Retina (tissue), 1 donor: ENCODE data around the gene OPCML.

ENCODE experiments used
- DNase-seq: peaks from one replicate; pipeline ENCODE4 v3.0.0-alpha.2; 2016

The OPCML gene

GRCh38 chr11:133350045-133350444 lies 182.3 kb downstream of the OPCML start:
- no peak for DNase-seq

GRCh38 chr11:133347988-133348387 lies 184.3 kb downstream of the OPCML start:
- DNase-seq: no peak

GRCh38 chr11:133346137-133346536 lies 186.2 kb downstream of the OPCML start:
- DNase-seq: no peak

- DNase-seq: no peak
Observed at GRCh38 chr11:133343951-133344350, 188.3 kb downstream of the OPCML start.

GRCh38 chr11:133339495-133340140 lies 192.7 kb downstream of the OPCML start:
- DNase-seq: no peak

- no peak for DNase-seq
Observed at GRCh38 chr11:133338588-133338987, 193.7 kb downstream of the OPCML start.

GRCh38 chr11:133337951-133338418 lies 194.3 kb downstream of the OPCML start:
- DNase-seq: no peak

GRCh38 chr11:133337193-133337592 lies 195.1 kb downstream of the OPCML start:
- DNase-seq: no peak

- no peak for DNase-seq
Observed at GRCh38 chr11:133331031-133331430, 201.3 kb downstream of the OPCML start.

- no peak for DNase-seq
Observed at GRCh38 chr11:133326849-133327248, 205.5 kb downstream of the OPCML start.

- no peak for DNase-seq
Observed at GRCh38 chr11:133326332-133326731, 206.0 kb downstream of the OPCML start.

GRCh38 chr11:133325711-133326110 lies 206.6 kb downstream of the OPCML start:
- DNase-seq: no peak

- DNase-seq: no peak
Observed at GRCh38 chr11:133323354-133323753, 208.9 kb downstream of the OPCML start.

- DNase-seq: no peak
Observed at GRCh38 chr11:133318221-133318620, 214.1 kb downstream of the OPCML start.

GRCh38 chr11:133311230-133311629 lies 221.1 kb downstream of the OPCML start:
- no peak for DNase-seq

- no peak for DNase-seq
Observed at GRCh38 chr11:133306019-133306418, 226.3 kb downstream of the OPCML start.

GRCh38 chr11:133305208-133305956 lies 226.9 kb downstream of the OPCML start:
- no peak for DNase-seq

- DNase-seq: no peak
Observed at GRCh38 chr11:133303262-133303661, 229.0 kb downstream of the OPCML start.

- DNase-seq: no peak
Observed at GRCh38 chr11:133302056-133302455, 230.2 kb downstream of the OPCML start.

- DNase-seq: no peak
Observed at GRCh38 chr11:133300666-133301065, 231.6 kb downstream of the OPCML start.

GRCh38 chr11:133291780-133292179 lies 240.5 kb downstream of the OPCML start:
- DNase-seq: no peak

- DNase-seq: peak; percentile 31
Observed at GRCh38 chr11:133285359-133285758, 246.9 kb downstream of the OPCML start.

GRCh38 chr11:133284156-133284555 lies 248.1 kb downstream of the OPCML start:
- no peak for DNase-seq

GRCh38 chr11:133277886-133278285 lies 254.4 kb downstream of the OPCML start:
- no peak for DNase-seq
